ENCODE measurements around the gene CNOT1. TPM values are rescaled to one million over a fixed set of nuclear protein-coding genes. Genes with fewer than 3 reads are reported as not detected.
"Not testable (repeated sequence)": the region's sequence is repeated elsewhere in the genome, so short reads cannot be mapped to it uniquely, and the experiment has no call there.

CNOT1 gene
- total RNA-seq, 1 experiment from 2014 or later: 328 TPM

- no peak overlapping the region for H3K23ac ChIP-seq (ENCODE audit: insufficient read length, low read depth, low read length)
- Mint-ChIP-seq H3K4me1 (no peaks in the 10 kb centered on the region), H3K27ac (no peak overlapping the region; a peak in 1 of 7 replicates), H3K27me3 (ENCODE audit: low read depth) (no peaks in the 10 kb centered on the region), H3K9me3 (no peaks in the 10 kb centered on the region), H3K4me3 (no peak overlapping the region), H3K36me3 (ENCODE audit: insufficient read depth in 1 of 3, low read depth in 3 of 3) (peaks cover 59 to 96% (median 94%) of the 10 kb centered on the region in 3 experiments)
- H3K23me2 ChIP-seq (ENCODE audit: insufficient read length, low read depth, low read length, poor library complexity, severe bottlenecking): no peaks in the 10 kb centered on the region
- H2AK5ac ChIP-seq (ENCODE audit: insufficient read length, low read length): no peak overlapping the region
- H3K56ac ChIP-seq (ENCODE audit: insufficient read length, low read depth, low read length): no peak overlapping the region
- H3K9me3 ChIP-seq (ENCODE audit: control insufficient read depth, low read depth, low read length): no peaks in the 10 kb centered on the region
- no peak overlapping the region for H2AFZ ChIP-seq (ENCODE audit: low read length)
- no peak overlapping the region for H3T11ph ChIP-seq (ENCODE audit: low read length)
- no peak overlapping the region for H3K9ac ChIP-seq (ENCODE audit: extremely low read depth, insufficient read length, low read length)
- no peak overlapping the region for H2BK5ac ChIP-seq (ENCODE audit: insufficient read length, low read length)
- no peak overlapping the region for H2BK12ac ChIP-seq (ENCODE audit: insufficient read length, low read depth, low read length)
- no peak overlapping the region for H3K4ac ChIP-seq (ENCODE audit: low read depth, low read length)
- H2BK15ac ChIP-seq (ENCODE audit: low read depth, low read length): no peak overlapping the region
- no peaks in the 10 kb centered on the region for H3K27me3 ChIP-seq (ENCODE audit: insufficient read depth, low read length)
- no peaks in the 10 kb centered on the region for H3K79me1 ChIP-seq (ENCODE audit: insufficient read depth, low read depth, low read length, poor library complexity, severe bottlenecking)
- no CpG with 5 or more reads among the region's 4 CpGs for WGBS (ENCODE audit: extremely low coverage, insufficient read length, low lambda C conversion rate)
- H4K20me1 ChIP-seq (ENCODE audit: control insufficient read depth, insufficient read depth, insufficient read length): no peaks in the 10 kb centered on the region
- no peak overlapping the region for H3K4me2 ChIP-seq (ENCODE audit: insufficient read depth, insufficient read length, low read length)
- H3K27ac ChIP-seq (ENCODE audit: insufficient read length, low read depth, low read length): no peak overlapping the region
- no peaks in the 10 kb centered on the region for H3K4me1 ChIP-seq (ENCODE audit: insufficient read depth, low read length)
- H2BK20ac ChIP-seq (ENCODE audit: low read depth, low read length, poor library complexity, severe bottlenecking): no peak overlapping the region
- H4K91ac ChIP-seq (ENCODE audit: insufficient read length, low read depth, low read length): no peak overlapping the region
- H4K8ac ChIP-seq (replicated peaks; ENCODE audit: insufficient read length, low read depth, low read length): no peak overlapping the region
- no peak overlapping the region for H3K14ac ChIP-seq (ENCODE audit: insufficient read depth, low read length)
- H3K79me2 ChIP-seq (ENCODE audit: insufficient read depth, low read length): no peaks in the 10 kb centered on the region
- H4K5ac ChIP-seq (ENCODE audit: insufficient read length, low read depth, low read length): no peak overlapping the region
- H3K18ac ChIP-seq (ENCODE audit: insufficient read length, low read depth, low read length): no peak overlapping the region
- DNase-seq: no peak
- TF ChIP-seq CTCF (conservative IDR thresholded peaks at IDR 0.05): no peak
- no peak overlapping the region for H2BK120ac ChIP-seq (ENCODE audit: low read depth, low read length, poor library complexity, severe bottlenecking)
Observed at GRCh38 chr16:58574895-58575294, 54.7 kb downstream of the CNOT1 start.

GRCh38 chr16:58565697-58566096, 63.9 kb downstream of the CNOT1 start:
- H3K36me3 Mint-ChIP-seq (ENCODE audit: insufficient read depth in 1 of 3, low read depth in 3 of 3): peaks cover 35 to 78% (median 69%) of the 10 kb centered on the region in 3 experiments; a peak in 6 of 7 replicates
- WGBS (ENCODE audit: extremely low coverage, insufficient read length, low lambda C conversion rate): no CpG with 5 or more reads among the region's 4 CpGs
- H3K9ac ChIP-seq (ENCODE audit: extremely low read depth, insufficient read length, low read length); H4K5ac ChIP-seq (ENCODE audit: insufficient read length, low read depth, low read length); H2BK20ac ChIP-seq (ENCODE audit: low read depth, low read length, poor library complexity, severe bottlenecking); H4K91ac ChIP-seq (ENCODE audit: insufficient read length, low read depth, low read length); H3K4ac ChIP-seq (ENCODE audit: low read depth, low read length); H3K4me3 Mint-ChIP-seq; H3K23me2 ChIP-seq (ENCODE audit: insufficient read length, low read depth, low read length, poor library complexity, severe bottlenecking); H3K56ac ChIP-seq (ENCODE audit: insufficient read length, low read depth, low read length); DNase-seq; H3K27ac Mint-ChIP-seq; H3K79me1 ChIP-seq (ENCODE audit: insufficient read depth, low read depth, low read length, poor library complexity, severe bottlenecking); H3K4me1 Mint-ChIP-seq; H3K18ac ChIP-seq (ENCODE audit: insufficient read length, low read depth, low read length); H3K4me1 ChIP-seq (ENCODE audit: insufficient read depth, low read length); H3K27me3 Mint-ChIP-seq (ENCODE audit: low read depth); H3K14ac ChIP-seq (ENCODE audit: insufficient read depth, low read length); H3T11ph ChIP-seq (ENCODE audit: low read length); H3K79me2 ChIP-seq (ENCODE audit: insufficient read depth, low read length); H4K20me1 ChIP-seq (ENCODE audit: control insufficient read depth, insufficient read depth, insufficient read length); H2BK5ac ChIP-seq (ENCODE audit: insufficient read length, low read length); H2BK15ac ChIP-seq (ENCODE audit: low read depth, low read length); H2BK12ac ChIP-seq (ENCODE audit: insufficient read length, low read depth, low read length); H3K23ac ChIP-seq (ENCODE audit: insufficient read length, low read depth, low read length); H2AK5ac ChIP-seq (ENCODE audit: insufficient read length, low read length); H3K9me3 ChIP-seq (ENCODE audit: control insufficient read depth, low read depth, low read length); H2AFZ ChIP-seq (ENCODE audit: low read length); H4K8ac ChIP-seq (replicated peaks; ENCODE audit: insufficient read length, low read depth, low read length); H3K4me2 ChIP-seq (ENCODE audit: insufficient read depth, insufficient read length, low read length); H3K9me3 Mint-ChIP-seq; H2BK120ac ChIP-seq (ENCODE audit: low read depth, low read length, poor library complexity, severe bottlenecking); H3K27ac ChIP-seq (ENCODE audit: insufficient read length, low read depth, low read length); H3K27me3 ChIP-seq (ENCODE audit: insufficient read depth, low read length): not testable (repeated sequence)

Data from H9 (cell line).